ENCODE measurements around the gene SHANK1. TPM values are rescaled to one million over a fixed set of nuclear protein-coding genes. Genes with fewer than 3 reads are reported as not detected.

Gene SHANK1
- total RNA-seq, 4 donors from 2014 or later: 4.0 to 6.5 TPM; not detected in 2

- intact Hi-C loops (cut with DNase I; ENCODE audit: low total_unique reads): no loop called here
- TF ChIP-seq CTCF (IDR thresholded peaks at IDR 0.05) (no peak), POLR2A (IDR thresholded peaks at IDR 0.05) (no peak)
- Histone ChIP-seq H3K9me3 (no peaks in the 10 kb centered on the region), H3K27me3 (no peaks in the 10 kb centered on the region), H3K4me1 (peaks cover 0 to 19% of the 10 kb centered on the region in 2 donors), H3K36me3 (no peaks in the 10 kb centered on the region), H3K4me3 (peak overlapping the region; percentile 66 to 78), H3K27ac (peak overlapping the region; percentile 74 to 85)
- DNase-seq: no peak
Observed at GRCh38 chr19:50725218-50725910, 5.8 kb upstream of the SHANK1 start.

DNA sequence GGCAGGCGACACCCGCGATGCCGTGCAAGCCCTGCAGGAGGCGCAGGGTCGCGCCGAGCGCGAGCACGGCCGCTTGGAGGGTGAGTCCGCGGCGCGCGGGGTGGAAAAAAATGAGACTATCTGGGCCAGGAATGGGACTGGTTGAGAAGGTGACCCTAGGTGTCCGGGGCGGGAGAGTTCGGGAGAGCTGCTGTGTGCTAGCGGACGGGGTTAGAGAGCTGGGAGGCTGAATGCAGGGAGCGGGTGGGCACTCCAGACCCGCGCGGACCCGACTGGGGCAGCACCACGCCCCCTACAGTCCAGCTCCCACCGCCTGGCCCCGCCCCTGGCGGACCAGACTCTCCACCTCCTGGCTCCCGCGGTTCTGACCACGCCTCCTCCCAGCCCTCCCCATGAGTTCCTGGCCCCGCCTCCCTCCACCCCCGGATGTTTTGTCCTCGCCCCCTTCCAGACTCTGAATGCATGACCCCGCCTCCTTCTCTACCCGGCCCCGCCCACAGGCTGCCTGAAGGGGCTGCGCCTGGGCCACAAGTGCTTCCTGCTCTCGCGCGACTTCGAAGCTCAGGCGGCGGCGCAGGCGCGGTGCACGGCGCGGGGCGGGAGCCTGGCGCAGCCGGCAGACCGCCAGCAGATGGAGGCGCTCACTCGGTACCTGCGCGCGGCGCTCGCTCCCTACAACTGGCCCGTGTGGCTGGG lies 5.1 kb upstream of the SHANK1 start:
- TF ChIP-seq POLR2A (IDR thresholded peaks at IDR 0.05) (peak; percentile 70 to 88), CTCF (IDR thresholded peaks at IDR 0.05) (peak; percentile 67 to 91 (median 77))
- intact Hi-C loops (cut with DNase I; ENCODE audit: low total_unique reads): no loop called here
- Histone ChIP-seq H3K9me3 (no peaks in the 10 kb centered on the region), H3K36me3 (no peaks in the 10 kb centered on the region), H3K4me3 (peak overlapping the region; percentile 66 to 78), H3K27me3 (no peaks in the 10 kb centered on the region), H3K27ac (peak overlapping the region; percentile 77 to 85), H3K4me1 (peaks cover 0 to 19% of the 10 kb centered on the region in 2 donors)
- DNase-seq: peak; percentile 100

DNA sequence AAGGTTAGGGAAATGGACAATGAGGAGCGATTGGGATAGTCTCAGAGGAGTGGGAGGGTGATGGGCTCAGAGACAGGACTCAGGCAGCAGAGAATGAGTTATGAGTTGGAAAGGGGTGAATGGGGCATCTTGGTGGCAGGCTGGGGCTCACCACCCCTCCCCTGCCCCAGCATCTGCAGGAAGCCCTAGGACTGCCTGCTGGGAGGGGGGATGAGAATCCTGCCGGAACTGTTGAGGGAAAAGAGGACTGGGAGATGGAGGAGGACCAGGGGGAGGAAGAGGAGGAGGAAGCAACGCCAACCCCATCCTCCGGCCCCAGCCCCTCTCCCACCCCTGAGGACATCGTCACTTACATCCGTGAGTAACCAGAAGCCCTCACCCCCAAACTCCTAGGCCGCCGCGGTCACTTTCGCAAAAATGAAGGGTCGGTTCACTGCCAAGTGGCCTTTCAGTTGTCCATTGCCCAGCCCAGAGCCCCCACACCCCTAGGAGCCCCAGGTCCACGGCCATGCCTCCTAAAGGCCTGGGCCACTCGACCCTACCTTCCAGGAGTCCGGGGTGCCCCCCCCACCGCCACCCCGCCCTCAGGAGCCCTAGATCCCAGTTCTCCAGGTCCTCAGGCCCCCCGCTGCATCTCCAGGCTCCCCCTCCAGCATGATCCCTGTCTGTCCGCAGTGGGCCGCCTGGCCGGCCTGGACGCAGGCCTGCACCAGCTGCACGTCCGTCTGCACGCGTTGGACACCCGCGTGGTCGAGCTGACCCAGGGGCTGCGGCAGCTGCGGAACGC lies 4.3 kb upstream of the SHANK1 start:
- peaks cover 0 to 22% of the 10 kb centered on the region in 2 donors for H3K4me1 ChIP-seq
- H3K27ac ChIP-seq: peak overlapping the region; percentile 77
- no peaks in the 10 kb centered on the region for H3K36me3 ChIP-seq
- peak overlapping the region; percentile 43 to 66 for H3K4me3 ChIP-seq
- H3K27me3 ChIP-seq: no peaks in the 10 kb centered on the region
- no peaks in the 10 kb centered on the region for H3K9me3 ChIP-seq
- DNase-seq: no peak
- intact Hi-C loops (cut with DNase I; ENCODE audit: low total_unique reads): no loop called here
- TF ChIP-seq POLR2A (IDR thresholded peaks at IDR 0.05) (no peak), CTCF (IDR thresholded peaks at IDR 0.05) (no peak)

GRCh38 chr19:50723069-50723468 lies 3.5 kb upstream of the SHANK1 start, which contains the start of gene CLEC11A:
CLEC11A (plus strand) TSS chr19:50723364; CDS start chr19:50723526, 162 bp downstream.
- intact Hi-C loops (cut with DNase I; ENCODE audit: low total_unique reads): no loop called here
- H3K4me1 ChIP-seq: peaks cover 0 to 31% of the 10 kb centered on the region in 2 donors
- H3K27me3 ChIP-seq: no peaks in the 10 kb centered on the region

More at GRCh38 chr19:50723069-50723468, 3.5 kb upstream of the SHANK1 start, which contains the start of gene CLEC11A:
- no peaks in the 10 kb centered on the region for H3K9me3 ChIP-seq
- H3K36me3 ChIP-seq: no peaks in the 10 kb centered on the region
- no peak for TF ChIP-seq CTCF (IDR thresholded peaks at IDR 0.05)
- TF ChIP-seq POLR2A (IDR thresholded peaks at IDR 0.05): no peak
- H3K27ac ChIP-seq: peak within 1 kb of the TSS; percentile 77
- DNase-seq: peak; percentile 72 to 78
- H3K4me3 ChIP-seq: peak within 1 kb of the TSS; percentile 43 to 66
